ENCODE results near the gene THBS2.

Gene THBS2

GRCh38 chr6:169247419-169247818, 6.2 kb downstream of the THBS2 start:
- H3K27me3 ChIP-seq (replicated peaks; ENCODE audit: insufficient read depth, low read length): no peaks in the 10 kb centered on the region
- H3F3A ChIP-seq (ENCODE audit: insufficient read depth, low read length): no peaks in the 10 kb centered on the region
- H3K27ac ChIP-seq (ENCODE audit: low read length): no peak overlapping the region
- no peaks in the 10 kb centered on the region for H3K79me2 ChIP-seq (ENCODE audit: low read length)
- H3K9me3 ChIP-seq (replicated peaks; ENCODE audit: insufficient read depth, low read length): no peaks in the 10 kb centered on the region
- H3K4me1 ChIP-seq (ENCODE audit: low read length): no peaks in the 10 kb centered on the region
- no peak overlapping the region for H3K4me2 ChIP-seq (ENCODE audit: low read depth, low read length)
- no peaks in the 10 kb centered on the region for H3K36me3 ChIP-seq (replicated peaks; ENCODE audit: insufficient read depth, low read length)
- TF ChIP-seq CTCF (IDR thresholded peaks at IDR 0.05; ENCODE audit: low read length) (no peak), EZH2phosphoT487 (IDR thresholded peaks at IDR 0.05; ENCODE audit: low read length) (no peak), EZH2 (optimal IDR thresholded peaks at IDR 0.05; ENCODE audit: low read depth, low read length) (no peak)
- H4K20me1 ChIP-seq (ENCODE audit: insufficient read depth, low read length): no peaks in the 10 kb centered on the region
- H3K9ac ChIP-seq (ENCODE audit: low read length): no peak overlapping the region
- no peak overlapping the region for H3K4me3 ChIP-seq (ENCODE audit: low read length)
- no peak for DNase-seq
- H3K9me2 ChIP-seq (replicated peaks; ENCODE audit: insufficient read depth, low read length): no peaks in the 10 kb centered on the region
- no peak overlapping the region for H2AFZ ChIP-seq (ENCODE audit: low read length)

GRCh38 chr6:169246445-169246844, 7.2 kb downstream of the THBS2 start:
- H3K27me3 ChIP-seq (replicated peaks; ENCODE audit: insufficient read depth, low read length): no peaks in the 10 kb centered on the region
- H3K4me3 ChIP-seq (ENCODE audit: low read length): no peak overlapping the region
- no peaks in the 10 kb centered on the region for H3K79me2 ChIP-seq (ENCODE audit: low read length)
- H3K9me2 ChIP-seq (replicated peaks; ENCODE audit: insufficient read depth, low read length): no peaks in the 10 kb centered on the region
- H2AFZ ChIP-seq (ENCODE audit: low read length): no peak overlapping the region
- no peaks in the 10 kb centered on the region for H3K9me3 ChIP-seq (replicated peaks; ENCODE audit: insufficient read depth, low read length)
- TF ChIP-seq EZH2phosphoT487 (IDR thresholded peaks at IDR 0.05; ENCODE audit: low read length) (no peak), EZH2 (optimal IDR thresholded peaks at IDR 0.05; ENCODE audit: low read depth, low read length) (no peak), CTCF (IDR thresholded peaks at IDR 0.05; ENCODE audit: low read length) (no peak)
- no peak overlapping the region for H3K4me2 ChIP-seq (ENCODE audit: low read depth, low read length)
- H3K36me3 ChIP-seq (replicated peaks; ENCODE audit: insufficient read depth, low read length): no peaks in the 10 kb centered on the region
- no peaks in the 10 kb centered on the region for H4K20me1 ChIP-seq (ENCODE audit: insufficient read depth, low read length)
- H3F3A ChIP-seq (ENCODE audit: insufficient read depth, low read length): no peaks in the 10 kb centered on the region
- no peak overlapping the region for H3K9ac ChIP-seq (ENCODE audit: low read length)
- H3K27ac ChIP-seq (ENCODE audit: low read length): no peak overlapping the region
- H3K4me1 ChIP-seq (ENCODE audit: low read length): no peaks in the 10 kb centered on the region
- no peak for DNase-seq

- no peak overlapping the region for H3K4me2 ChIP-seq (ENCODE audit: low read depth, low read length)
- TF ChIP-seq CTCF (IDR thresholded peaks at IDR 0.05; ENCODE audit: low read length): no peak
- no peak for TF ChIP-seq EZH2phosphoT487 (IDR thresholded peaks at IDR 0.05; ENCODE audit: low read length)
- TF ChIP-seq EZH2 (optimal IDR thresholded peaks at IDR 0.05; ENCODE audit: low read depth, low read length): no peak
- no peaks in the 10 kb centered on the region for H3K36me3 ChIP-seq (replicated peaks; ENCODE audit: insufficient read depth, low read length)
- no peaks in the 10 kb centered on the region for H3F3A ChIP-seq (ENCODE audit: insufficient read depth, low read length)
- H3K9me2 ChIP-seq (replicated peaks; ENCODE audit: insufficient read depth, low read length): no peaks in the 10 kb centered on the region
- DNase-seq: no peak
- H3K4me3 ChIP-seq (ENCODE audit: low read length): no peak overlapping the region
- H3K9ac ChIP-seq (ENCODE audit: low read length): no peak overlapping the region
- no peak overlapping the region for H2AFZ ChIP-seq (ENCODE audit: low read length)
- H3K4me1 ChIP-seq (ENCODE audit: low read length): no peaks in the 10 kb centered on the region
- no peak overlapping the region for H3K27ac ChIP-seq (ENCODE audit: low read length)
- H4K20me1 ChIP-seq (ENCODE audit: insufficient read depth, low read length): no peaks in the 10 kb centered on the region
- H3K27me3 ChIP-seq (replicated peaks; ENCODE audit: insufficient read depth, low read length): no peaks in the 10 kb centered on the region
- H3K9me3 ChIP-seq (replicated peaks; ENCODE audit: insufficient read depth, low read length): no peaks in the 10 kb centered on the region
- H3K79me2 ChIP-seq (ENCODE audit: low read length): no peaks in the 10 kb centered on the region
Observed at GRCh38 chr6:169244684-169245383, 8.8 kb downstream of the THBS2 start.
